SW 1271 (cell line): ENCODE data around the gene HNRNPA2B1.
"Not testable (repeated sequence)": the region's sequence is repeated elsewhere in the genome, so short reads cannot be mapped to it uniquely, and the experiment has no call there.

Experiments
- DNase-seq, 2 experiments: peaks; one replicate each; lab custom pipeline; 2025; lab: John Stamatoyannopoulos, UW

HNRNPA2B1 gene

DNA sequence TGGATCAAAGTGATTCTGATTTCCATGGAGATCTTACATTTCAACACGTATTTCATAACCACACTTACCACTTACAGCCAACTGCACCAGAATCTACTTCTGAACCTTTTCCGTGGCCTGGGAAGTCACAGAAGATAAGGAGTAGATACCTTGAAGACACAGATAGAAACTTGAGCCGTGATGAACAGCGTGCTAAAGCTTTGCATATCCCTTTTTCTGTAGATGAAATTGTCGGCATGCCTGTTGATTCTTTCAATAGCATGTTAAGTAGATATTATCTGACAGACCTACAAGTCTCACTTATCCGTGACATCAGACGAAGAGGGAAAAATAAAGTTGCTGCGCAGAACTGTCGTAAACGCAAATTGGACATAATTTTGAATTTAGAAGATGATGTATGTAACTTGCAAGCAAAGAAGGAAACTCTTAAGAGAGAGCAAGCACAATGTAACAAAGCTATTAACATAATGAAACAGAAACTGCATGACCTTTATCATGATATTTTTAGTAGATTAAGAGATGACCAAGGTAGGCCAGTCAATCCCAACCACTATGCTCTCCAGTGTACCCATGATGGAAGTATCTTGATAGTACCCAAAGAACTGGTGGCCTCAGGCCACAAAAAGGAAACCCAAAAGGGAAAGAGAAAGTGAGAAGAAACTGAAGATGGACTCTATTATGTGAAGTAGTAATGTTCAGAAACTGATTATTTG lies 15.3 kb downstream of the HNRNPA2B1 start:
- peak in 1 of 2 experiments; percentile 26 for DNase-seq

DNA sequence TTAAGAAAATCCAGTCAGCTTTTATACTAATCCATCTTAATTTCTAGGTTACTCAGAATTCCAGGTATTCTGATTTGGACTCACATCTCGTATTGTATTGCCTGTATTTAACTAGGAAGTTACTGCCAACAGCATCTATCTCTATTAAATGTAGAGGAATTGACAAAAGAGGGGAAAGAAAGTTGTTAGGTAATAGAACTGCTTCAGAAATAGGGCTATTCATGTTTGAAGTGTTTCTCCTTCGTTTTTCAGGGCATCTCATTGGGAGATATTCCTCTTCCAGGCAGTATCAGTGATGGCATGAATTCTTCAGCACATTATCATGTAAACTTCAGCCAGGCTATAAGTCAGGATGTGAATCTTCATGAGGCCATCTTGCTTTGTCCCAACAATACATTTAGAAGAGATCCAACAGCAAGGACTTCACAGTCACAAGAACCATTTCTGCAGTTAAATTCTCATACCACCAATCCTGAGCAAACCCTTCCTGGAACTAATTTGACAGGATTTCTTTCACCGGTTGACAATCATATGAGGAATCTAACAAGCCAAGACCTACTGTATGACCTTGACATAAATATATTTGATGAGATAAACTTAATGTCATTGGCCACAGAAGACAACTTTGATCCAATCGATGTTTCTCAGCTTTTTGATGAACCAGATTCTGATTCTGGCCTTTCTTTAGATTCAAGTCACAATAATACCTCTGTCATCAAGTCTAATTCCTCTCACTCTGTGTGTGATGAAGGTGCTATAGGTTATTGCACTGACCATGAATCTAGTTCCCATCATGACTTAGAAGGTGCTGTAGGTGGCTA lies 16.1 kb downstream of the HNRNPA2B1 start:
- not testable (repeated sequence) for DNase-seq

DNA sequence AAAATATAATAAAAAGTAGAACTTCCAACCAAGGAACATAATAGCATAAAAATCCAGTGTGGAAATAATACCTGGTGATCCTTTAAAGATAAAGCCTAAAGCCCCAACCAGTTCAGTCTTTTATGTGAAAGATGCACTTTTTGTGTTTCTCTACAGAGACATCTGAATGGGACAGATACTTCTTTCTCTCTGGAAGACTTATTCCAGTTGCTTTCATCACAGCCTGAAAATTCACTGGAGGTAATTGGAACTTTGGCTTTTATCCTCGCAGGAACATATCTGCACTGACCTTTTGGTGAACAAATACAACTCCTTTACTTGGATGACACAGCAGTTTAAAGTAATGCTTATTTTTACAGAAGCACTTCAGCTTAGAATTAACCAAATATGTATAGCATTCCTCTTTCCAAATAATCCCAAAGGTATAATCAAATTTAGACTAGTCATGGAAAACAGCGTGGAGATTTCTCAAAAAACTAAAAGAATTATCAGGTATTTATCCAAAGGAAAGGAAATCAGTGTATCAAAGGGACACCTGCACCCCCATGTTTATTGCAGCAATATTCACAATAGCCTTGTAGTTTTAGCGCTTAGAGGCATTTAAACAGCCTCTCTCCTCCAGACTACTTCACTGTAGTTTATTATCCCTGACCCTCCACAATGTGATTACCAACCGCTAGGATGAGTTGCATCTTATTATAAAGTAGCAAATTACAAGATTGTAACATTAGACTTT lies 16.8 kb downstream of the HNRNPA2B1 start:
- peak in 1 of 2 experiments; percentile 16 for DNase-seq

DNA sequence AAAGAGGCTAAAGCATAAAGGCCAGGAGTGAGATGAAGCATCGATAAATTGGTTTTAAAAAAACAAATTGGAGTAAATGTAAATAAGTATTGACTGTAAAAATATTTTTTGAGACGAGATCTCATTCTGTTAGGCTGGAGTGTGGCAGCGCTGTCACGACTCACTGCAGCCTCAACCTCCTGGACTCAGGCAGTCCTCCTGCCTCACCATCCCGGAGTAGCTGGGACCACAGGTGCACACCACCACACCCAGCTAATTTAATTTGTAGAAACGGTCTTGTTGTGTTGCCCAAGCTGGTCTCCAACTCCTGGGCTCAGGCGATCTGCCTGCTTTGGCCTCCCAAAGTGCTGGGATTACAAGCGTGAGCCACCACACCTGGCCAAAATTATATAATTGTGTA lies 17.8 kb downstream of the HNRNPA2B1 start:
- no peak for DNase-seq

DNA sequence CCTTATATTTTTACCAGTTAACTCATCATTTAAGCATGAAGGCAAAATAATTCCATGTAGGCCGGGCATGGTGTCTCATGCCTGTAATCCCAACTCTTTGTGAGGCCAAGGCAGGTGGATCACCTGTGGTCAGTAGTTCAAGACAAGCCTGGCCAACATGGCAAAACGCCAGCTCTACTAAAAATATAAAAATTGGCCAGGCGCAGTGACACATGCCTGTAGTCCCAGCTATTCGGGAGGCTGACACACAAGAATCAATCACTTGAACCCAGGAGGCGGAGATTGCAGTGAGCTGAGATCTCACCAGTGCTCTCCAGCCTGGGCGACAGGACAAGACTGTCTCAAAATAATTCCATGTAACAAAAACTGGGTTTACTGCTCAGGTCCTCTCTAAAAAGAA lies 18.3 kb downstream of the HNRNPA2B1 start:
- no peak for DNase-seq

DNA sequence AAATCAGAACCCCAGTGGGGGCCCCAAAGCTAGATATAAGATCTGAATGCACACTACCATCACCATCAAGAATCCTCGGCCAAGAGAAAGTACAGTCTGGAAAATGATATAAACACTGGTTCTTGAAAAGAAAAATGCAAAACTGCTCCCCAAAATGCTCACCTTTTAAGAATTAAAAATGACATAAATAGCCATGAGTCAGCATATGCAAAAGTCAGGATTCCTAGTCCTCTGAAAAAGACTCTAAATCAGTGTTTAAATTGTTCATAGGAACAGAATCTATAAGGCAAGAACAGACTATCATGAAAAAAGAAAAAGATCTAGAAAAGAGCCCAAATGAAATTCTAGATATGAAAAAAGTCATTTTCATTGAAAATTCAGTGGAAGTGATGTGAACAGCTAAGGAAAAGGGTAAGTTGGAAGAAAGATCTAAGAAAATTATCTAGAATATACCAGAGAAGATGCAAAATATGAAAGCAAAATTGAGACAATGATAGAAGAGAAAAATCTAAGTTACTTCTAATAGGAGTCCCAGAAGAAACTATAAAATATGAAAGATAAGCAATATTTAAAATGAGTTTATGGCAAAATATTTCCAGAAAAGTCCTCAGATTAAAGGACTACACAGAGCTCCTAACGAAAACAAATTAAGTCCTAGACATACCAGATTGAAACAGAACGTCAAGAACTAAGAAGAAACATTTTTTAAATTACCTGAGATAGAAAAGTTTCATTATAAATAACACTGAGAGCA lies 18.9 kb downstream of the HNRNPA2B1 start:
- no peak for DNase-seq

DNA sequence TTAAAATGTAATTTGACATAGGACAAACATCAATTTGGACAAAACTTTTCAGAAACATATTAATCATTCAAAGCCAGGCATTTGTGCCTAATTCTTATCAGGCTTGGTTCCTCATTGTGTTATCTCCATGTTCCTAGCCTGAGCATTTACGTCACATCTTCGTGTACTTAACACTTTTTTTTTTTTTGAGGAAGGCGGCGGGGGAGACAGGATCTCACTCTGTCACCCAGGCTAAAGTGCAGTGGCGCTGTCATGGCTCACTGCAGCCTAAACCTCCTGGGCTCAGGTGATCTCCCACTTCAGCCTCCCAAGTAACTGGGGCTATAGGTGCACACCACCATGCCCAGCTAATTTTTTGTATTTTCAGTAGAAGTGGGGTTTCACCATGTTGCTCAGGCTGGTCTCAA lies 19.8 kb downstream of the HNRNPA2B1 start:
- no peak for DNase-seq

DNA sequence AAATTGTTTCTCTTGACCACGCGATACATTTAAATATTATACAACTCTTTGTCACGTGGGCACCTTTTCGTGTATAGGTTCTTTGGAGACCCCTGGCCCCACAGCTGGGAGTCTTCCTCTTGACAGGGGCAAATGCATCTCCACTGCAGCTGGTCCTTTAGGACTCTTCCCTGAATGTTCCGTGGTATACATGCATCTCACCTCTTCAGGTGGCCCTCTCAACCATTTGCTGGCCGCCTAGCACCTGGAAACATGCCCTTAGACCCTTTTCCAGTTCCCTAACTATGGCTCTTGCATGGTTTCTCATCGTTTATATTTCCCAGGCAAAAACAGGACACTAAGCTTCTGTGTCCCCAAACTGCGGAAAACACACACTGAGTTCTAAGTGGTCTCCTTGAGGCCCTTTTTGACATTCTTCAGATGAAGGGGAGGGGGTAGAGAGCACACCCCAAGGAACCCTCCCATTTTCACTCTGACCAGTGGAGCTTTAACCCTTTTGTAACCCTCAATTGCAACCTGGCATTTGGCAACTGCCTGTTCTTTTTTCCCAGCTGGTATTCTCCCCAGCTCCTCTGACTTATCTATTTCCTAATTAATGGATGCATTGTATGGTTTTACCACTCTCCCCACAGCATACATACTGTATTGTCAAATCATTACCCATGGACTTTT lies 20.6 kb downstream of the HNRNPA2B1 start:
- no peak for DNase-seq

DNA sequence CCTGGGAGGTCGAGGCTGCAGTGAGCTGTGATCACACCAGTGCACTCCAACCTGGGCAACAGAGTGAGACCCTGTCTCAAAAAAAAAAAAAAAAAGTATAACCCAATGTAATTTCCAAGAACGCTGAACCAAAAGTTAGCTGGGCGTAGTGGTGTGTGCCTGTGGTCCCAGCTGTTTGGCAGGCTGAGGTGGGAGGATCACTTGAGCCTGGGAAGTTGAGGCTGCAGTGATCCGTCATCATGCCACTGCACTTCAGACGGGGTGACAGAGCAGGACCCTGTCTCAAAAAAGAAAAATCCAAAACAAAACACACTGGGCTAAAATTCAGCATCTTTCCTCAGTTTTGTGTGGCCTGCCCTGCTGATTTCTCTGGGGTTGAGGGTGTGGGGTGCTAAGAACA lies 21.1 kb downstream of the HNRNPA2B1 start:
- no peak for DNase-seq

GRCh38 chr7:26178272-26178960 lies 22.1 kb downstream of the HNRNPA2B1 start:
- no peak for DNase-seq

GRCh38 chr7:26177269-26177668 lies 23.3 kb downstream of the HNRNPA2B1 start:
- DNase-seq: not testable (repeated sequence)

- DNase-seq: not testable (repeated sequence)
Measured at GRCh38 chr7:26176696-26177095, 23.9 kb downstream of the HNRNPA2B1 start.

DNA sequence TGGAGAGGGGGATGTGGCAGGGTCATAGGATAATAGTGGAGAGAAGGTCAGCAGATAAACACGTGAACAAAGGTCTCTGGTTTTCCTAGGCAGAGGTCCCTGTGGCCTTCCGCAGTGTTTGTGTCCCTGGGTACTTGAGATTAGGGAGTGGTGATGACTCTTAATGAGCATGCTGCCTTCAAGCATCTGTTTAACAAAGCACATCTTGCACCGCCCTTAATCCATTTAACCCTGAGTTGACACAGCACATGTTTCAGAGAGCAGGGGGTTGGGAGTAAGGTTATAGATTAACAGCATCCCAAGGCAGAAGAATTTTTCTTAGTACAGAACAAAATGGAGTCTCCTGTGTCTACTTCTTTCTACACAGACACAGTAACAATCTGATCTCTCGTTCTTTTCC lies 24.6 kb downstream of the HNRNPA2B1 start:
- not testable (repeated sequence) for DNase-seq

DNA sequence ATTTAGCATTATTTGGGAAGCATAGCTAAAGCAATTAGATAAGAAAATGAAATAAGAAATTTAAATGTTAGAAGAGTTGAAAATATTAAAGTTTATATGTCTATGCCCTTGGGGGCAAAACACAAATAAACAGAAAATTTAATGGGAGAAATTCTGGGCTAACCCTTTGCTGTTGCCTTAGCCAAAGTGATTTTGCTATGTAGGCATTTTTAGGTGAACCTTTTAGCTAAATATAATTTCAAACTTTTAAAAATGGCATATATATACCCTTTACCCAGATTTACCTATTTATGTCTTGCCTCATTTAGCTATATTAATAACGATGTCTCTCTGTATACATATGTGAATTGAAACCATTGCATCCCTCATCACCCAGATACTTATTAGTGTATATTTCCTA lies 28.5 kb downstream of the HNRNPA2B1 start:
- DNase-seq: no peak

- no peak for DNase-seq
Measured at GRCh38 chr7:26171601-26172000, 28.9 kb downstream of the HNRNPA2B1 start.

GRCh38 chr7:26170663-26171062 lies 29.9 kb downstream of the HNRNPA2B1 start:
- no peak for DNase-seq

GRCh38 chr7:26169271-26169670 lies 31.3 kb downstream of the HNRNPA2B1 start:
- no peak for DNase-seq

GRCh38 chr7:26168458-26169023 lies 32.0 kb downstream of the HNRNPA2B1 start:
- DNase-seq: no peak

DNA sequence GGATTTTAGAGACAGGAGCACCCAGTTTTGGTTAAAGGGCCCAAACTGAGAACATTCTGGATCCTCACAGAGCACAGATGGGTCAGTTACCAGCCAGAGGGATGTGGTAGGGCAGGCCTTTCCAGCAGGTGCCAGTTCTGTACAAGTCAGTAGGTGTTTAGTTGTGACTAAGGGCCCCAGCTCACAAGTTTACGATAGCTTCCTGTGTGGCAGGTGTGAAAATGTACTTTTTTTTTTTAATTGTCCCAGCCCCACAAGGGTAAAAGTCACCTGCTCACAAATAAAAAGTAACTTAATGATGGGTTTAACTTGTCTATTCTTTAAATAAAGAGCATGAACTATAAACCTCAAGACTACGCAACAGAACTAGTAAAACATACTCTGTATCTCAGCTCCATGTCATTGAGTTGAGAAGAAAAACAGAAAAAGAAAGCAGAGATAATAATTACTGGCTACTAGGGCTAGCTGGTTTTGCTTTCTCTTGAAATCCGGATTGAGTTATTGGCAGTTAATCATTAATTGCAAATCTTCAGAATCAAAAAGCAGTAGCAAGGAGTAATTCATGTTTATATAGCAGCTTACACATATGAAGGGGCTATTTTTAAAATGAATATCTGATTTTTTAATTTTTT lies 33.1 kb downstream of the HNRNPA2B1 start:
- no peak for DNase-seq
